ENCODE measurements around the gene TFDP2. TPM values are rescaled to one million over a fixed set of nuclear protein-coding genes. Genes with fewer than 3 reads are reported as not detected.
"Not testable (repeated sequence)": the region's sequence is repeated elsewhere in the genome, so short reads cannot be mapped to it uniquely, and the experiment has no call there.

The TFDP2 gene
- total RNA-seq, 1 donor: 28.5 TPM

- TF ChIP-seq CTCF (IDR thresholded peaks at IDR 0.05; ENCODE audit: insufficient read depth, low read length): no peak
- DNase-seq (ENCODE audit: low read depth): no peak
- no peak overlapping the region for H3K4me3 ChIP-seq (ENCODE audit: low read depth, low read length)
Observed at GRCh38 chr3:142088522-142088921, 60.8 kb downstream of the TFDP2 start.

GRCh38 chr3:142087676-142088075 is 61.7 kb downstream of the TFDP2 start:
- peak; percentile 29 for DNase-seq (ENCODE audit: low read depth)
- TF ChIP-seq CTCF (IDR thresholded peaks at IDR 0.05; ENCODE audit: insufficient read depth, low read length): no peak
- no peak overlapping the region for H3K4me3 ChIP-seq (ENCODE audit: low read depth, low read length)

GRCh38 chr3:142086581-142087090 is 62.7 kb downstream of the TFDP2 start:
- no peak overlapping the region for H3K4me3 ChIP-seq (ENCODE audit: low read depth, low read length)
- TF ChIP-seq CTCF (IDR thresholded peaks at IDR 0.05; ENCODE audit: insufficient read depth, low read length): no peak
- DNase-seq (ENCODE audit: low read depth): no peak

GRCh38 chr3:142081178-142081577 is 68.2 kb downstream of the TFDP2 start:
- no peak overlapping the region for H3K4me3 ChIP-seq (ENCODE audit: low read depth, low read length)
- no peak for DNase-seq (ENCODE audit: low read depth)
- no peak for TF ChIP-seq CTCF (IDR thresholded peaks at IDR 0.05; ENCODE audit: insufficient read depth, low read length)

GRCh38 chr3:142077859-142078500 is 71.4 kb downstream of the TFDP2 start:
- no peak overlapping the region for H3K4me3 ChIP-seq (ENCODE audit: low read depth, low read length)
- no peak for DNase-seq (ENCODE audit: low read depth)
- TF ChIP-seq CTCF (IDR thresholded peaks at IDR 0.05; ENCODE audit: insufficient read depth, low read length): no peak

GRCh38 chr3:142077155-142077858 is 72.0 kb downstream of the TFDP2 start:
- no peak overlapping the region for H3K4me3 ChIP-seq (ENCODE audit: low read depth, low read length)
- DNase-seq (ENCODE audit: low read depth): no peak
- no peak for TF ChIP-seq CTCF (IDR thresholded peaks at IDR 0.05; ENCODE audit: insufficient read depth, low read length)

GRCh38 chr3:142075656-142076055 is 73.7 kb downstream of the TFDP2 start:
- H3K4me3 ChIP-seq (ENCODE audit: low read depth, low read length); DNase-seq (ENCODE audit: low read depth): not testable (repeated sequence)
